ENCODE results near the gene COG5. TPM values are rescaled to one million over a fixed set of nuclear protein-coding genes. Genes with fewer than 3 reads are reported as not detected.

The COG5 gene
- total RNA-seq: 46.3 and 53.4 TPM in 2 replicates

GRCh38 chr7:107563775-107564552 lies at the start of gene COG5, which contains the start of gene DUS4L:
Gene COG5 (minus strand): TSS chr7:107563920. CDS start chr7:107563896, 24 bp downstream.
Gene DUS4L (plus strand): TSS chr7:107563971. CDS start chr7:107567071, 3,100 bp downstream.

GRCh38 chr7:107579885-107580715 lies 16.4 kb upstream of the COG5 start, which contains the start of gene BCAP29:
Gene BCAP29 (plus strand): TSS chr7:107580246. CDS start chr7:107580773, 527 bp downstream.

GRCh38 chr7:107469929-107470328 lies 93.8 kb downstream of the COG5 start, which contains the start of gene GPR22:
Gene GPR22 (plus strand): TSS chr7:107470057. CDS start chr7:107474061, 4,004 bp downstream.

GRCh38 chr7:107168233-107169119 lies 395.2 kb downstream of the COG5 start, which contains the start of gene HBP1:
Gene HBP1 (plus strand): TSS chr7:107169003. CDS start chr7:107179894, 10,891 bp downstream.

Other genes with a start within 250 kb of the COG5 start
- not detected in 2 replicates for gene GPR22, start 93.9 kb downstream of the COG5 start, total RNA-seq
- 9.7 and 11.1 TPM in 2 replicates for gene DUS4L, start 51 bp upstream of the COG5 start, total RNA-seq
- 214 and 266 TPM in 2 replicates for gene BCAP29, start 16.3 kb upstream of the COG5 start, total RNA-seq
- 1.1 and 1.3 TPM in 2 replicates for gene SLC26A4, start 96.9 kb upstream of the COG5 start, total RNA-seq
- 13.1 and 22.9 TPM in 2 replicates for gene CBLL1, start 180.2 kb upstream of the COG5 start, total RNA-seq
- not detected in 2 replicates for gene SLC26A3, start 239.3 kb upstream of the COG5 start, total RNA-seq